Hematopoietic multipotent progenitor cell treated with erythropoietin and hydrocortisone succinate and interleukin-3 and kit ligand, for 8 days (in vitro differentiated cells): Measurements from ENCODE around the gene CCM2.
A peak's percentile ranks its signal among the peaks of the same experiment; 100 is the strongest.
"Not testable (repeated sequence)": the region's sequence is repeated elsewhere in the genome, so short reads cannot be mapped to it uniquely, and the experiment has no call there.

Experiments used
- DNase-seq: peaks from one replicate; pipeline ENCODE4 v3.0.0-alpha.2; 2015

CCM2 gene

GRCh38 chr7:45007571-45008328 lies 7.7 kb downstream of the CCM2 start:
- DNase-seq = no peak

GRCh38 chr7:45013465-45013967 lies 13.5 kb downstream of the CCM2 start:
- no peak for DNase-seq

GRCh38 chr7:45015313-45015712 lies 15.3 kb downstream of the CCM2 start:
- no peak for DNase-seq

GRCh38 chr7:45017253-45017652 lies 17.3 kb downstream of the CCM2 start:
- no peak for DNase-seq

- no peak for DNase-seq
Observed at GRCh38 chr7:45020915-45021314, 20.9 kb downstream of the CCM2 start.

GRCh38 chr7:45021604-45022296 lies 21.7 kb downstream of the CCM2 start:
- no peak for DNase-seq

- no peak for DNase-seq
Observed at GRCh38 chr7:45024126-45024744, 24.2 kb downstream of the CCM2 start.

- DNase-seq = not testable (repeated sequence)
Observed at GRCh38 chr7:45025473-45025872, 25.5 kb downstream of the CCM2 start.

- DNase-seq = no peak
Observed at GRCh38 chr7:45026013-45026412, 26.0 kb downstream of the CCM2 start.

- DNase-seq = peak; percentile 80
Observed at GRCh38 chr7:45026984-45027773, 27.2 kb downstream of the CCM2 start.

GRCh38 chr7:45027774-45028114 lies 27.7 kb downstream of the CCM2 start:
- DNase-seq = no peak

GRCh38 chr7:45028138-45028919 lies 28.3 kb downstream of the CCM2 start:
- DNase-seq = peak; percentile 17

- no peak for DNase-seq
Observed at GRCh38 chr7:45028920-45029344, 28.9 kb downstream of the CCM2 start.

GRCh38 chr7:45031829-45032228 lies 31.8 kb downstream of the CCM2 start:
- no peak for DNase-seq

GRCh38 chr7:45032421-45032820 lies 32.4 kb downstream of the CCM2 start:
- no peak for DNase-seq

- DNase-seq = no peak
Observed at GRCh38 chr7:45033261-45033930, 33.4 kb downstream of the CCM2 start.

- no peak for DNase-seq
Observed at GRCh38 chr7:45033931-45034290, 33.9 kb downstream of the CCM2 start.

- DNase-seq = not testable (repeated sequence)
Observed at GRCh38 chr7:45034710-45035109, 34.7 kb downstream of the CCM2 start.

GRCh38 chr7:45035371-45035770 lies 35.4 kb downstream of the CCM2 start:
- no peak for DNase-seq

GRCh38 chr7:45035893-45036292 lies 35.9 kb downstream of the CCM2 start:
- no peak for DNase-seq

GRCh38 chr7:45036317-45036716 lies 36.3 kb downstream of the CCM2 start:
- no peak for DNase-seq

GRCh38 chr7:45036796-45037195 lies 36.8 kb downstream of the CCM2 start:
- DNase-seq = peak; percentile 19
